GM21825 (cell line): ENCODE measurements around the gene GRIK2.

Experiments
- ATAC-seq: cut with Tn5 transposase; IDR thresholded peaks from one replicate; pipeline ENCODE4 v1.9.1; 2021; ENCODE audit warnings: mild to moderate bottlenecking, moderate library complexity; ENCODE audit not compliant: unreplicated experiment

The GRIK2 gene

GRCh38 chr6:101845621-101846020, 452.1 kb downstream of the GRIK2 start:
- ATAC-seq = no peak

GRCh38 chr6:101847690-101848089, 454.2 kb downstream of the GRIK2 start:
- no peak for ATAC-seq

- ATAC-seq = no peak
Measured at GRCh38 chr6:101851911-101852310, 458.4 kb downstream of the GRIK2 start.

GRCh38 chr6:101853231-101854085, 459.9 kb downstream of the GRIK2 start:
- no peak for ATAC-seq

GRCh38 chr6:101876431-101876830, 482.9 kb downstream of the GRIK2 start:
- ATAC-seq = no peak

- ATAC-seq = no peak
Measured at GRCh38 chr6:101878554-101879276, 485.2 kb downstream of the GRIK2 start.

GRCh38 chr6:101879782-101880181, 486.3 kb downstream of the GRIK2 start:
- ATAC-seq = no peak

GRCh38 chr6:101883505-101883904, 490.0 kb downstream of the GRIK2 start:
- no peak for ATAC-seq

GRCh38 chr6:101887532-101887931, 494.0 kb downstream of the GRIK2 start:
- no peak for ATAC-seq

GRCh38 chr6:101907356-101908217, 514.1 kb downstream of the GRIK2 start:
- no peak for ATAC-seq

GRCh38 chr6:101909366-101909765, 515.9 kb downstream of the GRIK2 start:
- ATAC-seq = no peak

- no peak for ATAC-seq
Measured at GRCh38 chr6:101912311-101912710, 518.8 kb downstream of the GRIK2 start.

- no peak for ATAC-seq
Measured at GRCh38 chr6:101918471-101918870, 525.0 kb downstream of the GRIK2 start.

- ATAC-seq = no peak
Measured at GRCh38 chr6:101921829-101922450, 528.4 kb downstream of the GRIK2 start.

- no peak for ATAC-seq
Measured at GRCh38 chr6:101926149-101926925, 532.8 kb downstream of the GRIK2 start.

- ATAC-seq = no peak
Measured at GRCh38 chr6:101931766-101932165, 538.3 kb downstream of the GRIK2 start.

GRCh38 chr6:101932704-101933103, 539.2 kb downstream of the GRIK2 start:
- no peak for ATAC-seq

GRCh38 chr6:101935732-101936131, 542.2 kb downstream of the GRIK2 start:
- ATAC-seq = no peak

GRCh38 chr6:101936516-101936915, 543.0 kb downstream of the GRIK2 start:
- ATAC-seq = no peak

GRCh38 chr6:101937108-101937507, 543.6 kb downstream of the GRIK2 start:
- ATAC-seq = no peak
